ENCODE measurements around the gene LRP8.

DNA sequence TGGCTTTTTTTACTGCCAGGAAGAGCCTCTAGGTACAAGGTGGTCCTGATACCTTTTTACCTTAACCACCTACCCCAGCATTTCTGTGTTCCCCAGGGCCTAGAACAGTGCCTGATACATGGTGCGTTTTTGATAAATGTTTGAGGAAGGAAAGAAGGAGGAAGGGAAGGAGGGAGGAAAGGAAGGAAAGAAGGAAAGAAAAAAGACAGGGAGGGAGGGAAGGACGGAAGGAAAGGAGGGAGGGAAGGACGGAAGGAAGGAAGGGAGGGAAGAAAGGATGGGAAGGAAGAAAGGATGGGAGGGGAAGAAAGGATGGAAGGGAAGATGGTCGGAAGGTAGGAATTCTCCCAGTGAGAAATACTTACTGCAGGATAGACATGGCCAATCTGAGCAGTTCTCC lies 77.5 kb downstream of the LRP8 start:
- TF ChIP-seq, protein P1, sequence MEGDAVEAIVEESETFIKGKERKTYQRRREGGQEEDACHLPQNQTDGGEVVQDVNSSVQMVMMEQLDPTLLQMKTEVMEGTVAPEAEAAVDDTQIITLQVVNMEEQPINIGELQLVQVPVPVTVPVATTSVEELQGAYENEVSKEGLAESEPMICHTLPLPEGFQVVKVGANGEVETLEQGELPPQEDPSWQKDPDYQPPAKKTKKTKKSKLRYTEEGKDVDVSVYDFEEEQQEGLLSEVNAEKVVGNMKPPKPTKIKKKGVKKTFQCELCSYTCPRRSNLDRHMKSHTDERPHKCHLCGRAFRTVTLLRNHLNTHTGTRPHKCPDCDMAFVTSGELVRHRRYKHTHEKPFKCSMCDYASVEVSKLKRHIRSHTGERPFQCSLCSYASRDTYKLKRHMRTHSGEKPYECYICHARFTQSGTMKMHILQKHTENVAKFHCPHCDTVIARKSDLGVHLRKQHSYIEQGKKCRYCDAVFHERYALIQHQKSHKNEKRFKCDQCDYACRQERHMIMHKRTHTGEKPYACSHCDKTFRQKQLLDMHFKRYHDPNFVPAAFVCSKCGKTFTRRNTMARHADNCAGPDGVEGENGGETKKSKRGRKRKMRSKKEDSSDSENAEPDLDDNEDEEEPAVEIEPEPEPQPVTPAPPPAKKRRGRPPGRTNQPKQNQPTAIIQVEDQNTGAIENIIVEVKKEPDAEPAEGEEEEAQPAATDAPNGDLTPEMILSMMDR (IDR thresholded peaks at IDR 0.05; ENCODE audit: low read depth, low read length), result no peak
- TF ChIP-seq EZH2phosphoT487 (IDR thresholded peaks at IDR 0.05; ENCODE audit: low read depth), result no peak
